Activated CD4-positive, alpha-beta memory T cell treated with anti-CD3 and anti-CD28 coated beads for 36 hours (primary cell): ENCODE data around the gene RBPJ. TPM values are rescaled to one million over a fixed set of nuclear protein-coding genes. Genes with fewer than 3 reads are reported as not detected.

ENCODE experiments used
- CTCF ChIA-PET: fragments of 350-600 bp; sonication (Branson Sonifier 250); formaldehyde crosslinking; loops from one replicate; lab custom pipeline; 2021; ENCODE audit warnings: antibody characterized with exemption, inconsistent platforms; lab: Charles Lee
- POLR2A ChIA-PET: fragments of 350-600 bp; sonication (Branson Sonifier 250); formaldehyde crosslinking; loops from one replicate; lab custom pipeline; 2021; ENCODE audit warnings: antibody characterized with exemption; lab: Charles Lee
- DNase-seq: peaks from one replicate; pipeline ENCODE4 v3.0.0-alpha.2; 2020
- H3K27ac Mint-ChIP-seq: one replicate; pipeline ENCODE4 v1.8.0; 2021; ENCODE audit warnings: mixed read lengths
- H3K27me3 Mint-ChIP-seq: one replicate; pipeline ENCODE4 v1.8.0; 2021; ENCODE audit warnings: mixed read lengths
- H3K36me3 Mint-ChIP-seq: one replicate; pipeline ENCODE4 v1.8.0; 2021; ENCODE audit warnings: mixed read lengths
- H3K4me1 Mint-ChIP-seq: one replicate; pipeline ENCODE4 v1.8.0; 2021; ENCODE audit warnings: low read depth, mixed read lengths
- H3K4me3 Mint-ChIP-seq: one replicate; pipeline ENCODE4 v1.8.0; 2021; ENCODE audit warnings: mild to moderate bottlenecking, mixed read lengths
- H3K9me3 Mint-ChIP-seq: one replicate; pipeline ENCODE4 v1.8.0; 2021; ENCODE audit warnings: mixed read lengths
- intact Hi-C: fragments of 100-400 bp; cut with micrococcal nuclease; formaldehyde crosslinking; loops from one replicate; pipeline ENCODE4 v1.15.1; 2023
- total RNA-seq, 2 experiments: library from RNA; stranded (reverse); gene quantifications; one replicate each; pipeline ENCODE4 v1.2.3, GENCODE V29; 2021

Gene RBPJ
- total RNA-seq, 2 experiments from 2014 or later = 262 to 269 TPM

DNA sequence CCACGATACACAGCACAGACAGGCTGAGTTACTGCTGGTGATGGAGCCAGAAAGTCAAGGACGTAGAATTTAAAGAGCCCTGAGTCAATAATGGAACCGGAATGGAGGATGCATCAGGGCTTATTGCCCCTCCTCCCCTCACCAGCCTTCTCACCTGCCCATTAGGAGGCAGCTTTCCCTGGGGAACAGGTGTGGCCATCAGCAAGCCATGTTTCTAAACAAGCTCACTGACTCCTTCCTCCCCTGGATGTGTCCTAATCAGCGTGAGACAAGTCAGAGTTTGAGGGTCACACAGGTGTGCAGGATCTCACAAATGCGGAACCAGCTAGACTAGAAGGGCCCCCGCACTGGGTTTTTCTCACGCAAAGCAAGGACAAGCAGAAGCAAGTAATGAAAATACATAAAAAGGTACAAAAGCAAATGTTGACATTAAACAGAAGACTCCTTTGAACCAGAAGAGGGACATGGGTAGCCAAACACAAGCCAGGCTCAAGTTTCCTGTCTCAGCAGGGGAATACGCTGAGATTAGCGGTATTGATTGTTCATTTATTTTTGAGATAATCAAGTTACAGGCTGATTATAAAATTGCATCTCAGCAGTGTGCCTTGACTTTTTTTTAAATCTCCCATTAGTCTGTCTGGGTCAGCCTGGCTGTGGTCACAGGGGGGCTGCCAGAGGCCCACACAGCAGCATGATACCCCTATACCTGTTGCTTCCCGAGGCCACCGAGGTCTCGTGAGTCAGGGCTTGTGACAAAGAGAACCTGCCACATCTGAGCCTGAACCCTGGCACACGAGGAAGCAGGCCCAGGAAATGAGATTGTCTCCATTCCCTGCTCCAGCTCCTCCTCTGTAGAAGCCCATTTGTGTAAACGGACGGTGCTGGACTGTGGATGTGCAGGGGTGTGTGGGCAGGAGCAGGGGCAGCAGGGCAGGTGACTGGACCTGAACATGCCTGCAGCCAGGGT lies 132.0 kb downstream of the RBPJ start:
- Mint-ChIP-seq H3K36me3 (no peaks in the 10 kb centered on the region), H3K9me3 (peaks cover 5% of the 10 kb centered on the region), H3K27me3 (no peaks in the 10 kb centered on the region), H3K4me1 (no peaks in the 10 kb centered on the region), H3K4me3 (no peak overlapping the region), H3K27ac (no peak overlapping the region)
- intact Hi-C loops = loop anchor here (10.0 kb wide), 1 partner anchor 402 kb away; no protein-coding TSS in a partner anchor
- no peak for DNase-seq
- CTCF ChIA-PET = no interaction called here
- POLR2A ChIA-PET = no interaction called here

GRCh38 chr4:26454961-26455360 lies 134.1 kb downstream of the RBPJ start:
- Mint-ChIP-seq H3K36me3 (no peaks in the 10 kb centered on the region), H3K9me3 (peaks cover 3% of the 10 kb centered on the region), H3K27ac (no peak overlapping the region), H3K4me3 (no peak overlapping the region), H3K4me1 (peaks cover 10% of the 10 kb centered on the region), H3K27me3 (no peaks in the 10 kb centered on the region)
- no peak for DNase-seq
- intact Hi-C loops = loop anchor here (5.0 to 10.0 kb wide), 3 partner anchors 400 to 572 kb away; no protein-coding TSS in a partner anchor
- ChIA-PET CTCF (no interaction called here), POLR2A (no interaction called here)

- peaks cover 3% of the 10 kb centered on the region for H3K9me3 Mint-ChIP-seq
- CTCF ChIA-PET = no interaction called here
- H3K27me3 Mint-ChIP-seq = no peaks in the 10 kb centered on the region
- no peak for DNase-seq
- H3K4me1 Mint-ChIP-seq = peaks cover 10% of the 10 kb centered on the region
- intact Hi-C loops = loop anchor here (5.0 to 10.0 kb wide), 3 partner anchors 399 to 572 kb away; no protein-coding TSS in a partner anchor
- H3K27ac Mint-ChIP-seq = no peak overlapping the region
- H3K4me3 Mint-ChIP-seq = no peak overlapping the region
- H3K36me3 Mint-ChIP-seq = no peaks in the 10 kb centered on the region
- POLR2A ChIA-PET = no interaction called here
These were observed 134.8 kb downstream of the RBPJ start for GRCh38 chr4:26455571-26455970.

DNA sequence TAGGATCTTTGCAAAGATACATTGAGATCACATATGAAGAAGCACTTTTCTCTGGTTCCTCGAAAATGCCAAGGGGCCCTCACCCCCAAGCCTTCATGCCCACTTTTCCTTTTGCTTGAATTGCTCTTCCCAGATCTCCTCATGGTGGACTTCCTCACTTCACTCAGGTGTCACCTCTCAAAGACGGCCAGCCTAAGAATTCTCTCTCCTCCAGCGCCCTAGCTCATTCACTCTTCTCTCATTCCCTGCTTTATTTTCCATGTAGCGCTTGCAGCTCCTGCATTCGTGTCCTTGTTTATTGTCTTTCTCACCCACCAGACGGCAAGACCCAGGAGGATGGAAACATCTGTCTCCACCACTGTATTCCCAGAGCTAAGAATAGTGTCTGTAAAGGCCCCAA lies 136.6 kb downstream of the RBPJ start:
- intact Hi-C loops = loop anchor here (2.0 to 10.0 kb wide), 4 partner anchors 263 to 570 kb away; no protein-coding TSS in a partner anchor
- H3K9me3 Mint-ChIP-seq = peaks cover 3% of the 10 kb centered on the region

GRCh38 chr4:26458157-26458561 lies 137.3 kb downstream of the RBPJ start:
- Mint-ChIP-seq H3K4me3 (no peak overlapping the region), H3K27ac (no peak overlapping the region), H3K27me3 (no peaks in the 10 kb centered on the region), H3K9me3 (peaks cover 3% of the 10 kb centered on the region), H3K36me3 (no peaks in the 10 kb centered on the region), H3K4me1 (peaks cover 10% of the 10 kb centered on the region)
- intact Hi-C loops = loop anchor here (5.0 to 10.0 kb wide), 3 partner anchors 397 to 569 kb away; no protein-coding TSS in a partner anchor
- CTCF ChIA-PET = interaction anchor here (0.7 to 4.3 kb wide), 9 partner anchors 14 to 554 kb away, joined by 3 to 21 read pairs (median 4); no protein-coding TSS in a partner anchor
- no peak for DNase-seq
- POLR2A ChIA-PET = interaction anchor here (1.0 kb wide), 1 partner anchor 415 kb away, joined by 3 read pairs; no protein-coding TSS in a partner anchor

More for the DNA sequence above, 136.6 kb downstream of the RBPJ start:
- no peak overlapping the region for H3K4me3 Mint-ChIP-seq
- H3K4me1 Mint-ChIP-seq = peaks cover 10% of the 10 kb centered on the region
- H3K27me3 Mint-ChIP-seq = no peaks in the 10 kb centered on the region
- H3K36me3 Mint-ChIP-seq = no peaks in the 10 kb centered on the region
- POLR2A ChIA-PET = no interaction called here
- CTCF ChIA-PET = interaction anchor here (0.7 to 4.3 kb wide), 3 partner anchors 262 to 555 kb away, joined by 3 to 21 read pairs (median 3); no protein-coding TSS in a partner anchor
- no peak overlapping the region for H3K27ac Mint-ChIP-seq
- no peak for DNase-seq

DNA sequence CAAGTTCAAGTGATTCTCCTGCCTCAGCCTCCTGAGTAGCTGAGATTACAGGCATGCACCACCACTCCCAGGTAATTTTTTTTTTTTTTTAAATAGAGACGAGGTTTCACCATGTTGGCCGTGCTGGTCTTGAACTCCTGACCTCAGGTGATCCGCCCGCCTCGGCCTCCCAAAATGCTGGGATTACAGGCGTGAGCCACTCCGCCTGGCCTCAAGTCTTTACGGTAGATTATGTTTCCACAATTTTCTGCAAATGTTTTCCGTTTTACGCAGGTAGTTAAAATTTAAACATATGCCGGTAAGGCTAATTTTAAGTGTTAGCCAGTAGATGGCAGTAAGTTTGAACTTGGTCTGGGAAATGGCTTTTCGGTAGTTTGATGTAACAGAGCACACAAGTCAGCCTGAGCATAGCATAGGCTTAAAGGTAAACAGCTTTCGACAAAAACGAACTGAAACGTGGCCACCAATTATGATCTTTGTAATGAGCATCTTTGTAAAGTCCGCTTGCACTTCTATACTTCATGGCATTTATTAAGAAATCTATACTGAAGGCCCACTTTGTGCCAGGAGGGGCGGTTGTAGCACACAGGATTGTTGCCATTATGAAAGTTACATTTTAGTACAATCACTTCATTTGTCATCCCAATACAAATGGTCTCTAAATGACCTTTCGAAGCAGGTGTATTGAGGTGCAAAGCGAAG lies 138.4 kb downstream of the RBPJ start:
- Mint-ChIP-seq H3K9me3 (peaks cover 3% of the 10 kb centered on the region), H3K27me3 (no peaks in the 10 kb centered on the region), H3K4me1 (peaks cover 10% of the 10 kb centered on the region), H3K27ac (no peak overlapping the region), H3K4me3 (peak overlapping the region; percentile 33), H3K36me3 (no peaks in the 10 kb centered on the region)
- DNase-seq = no peak
- intact Hi-C loops = loop anchor here (1.0 to 10.0 kb wide), 5 partner anchors 125 to 568 kb away; partner anchors contain the start of gene TBC1D19
- ChIA-PET POLR2A (no interaction called here), CTCF (interaction anchor here (0.6 to 4.3 kb wide), 14 partner anchors 13 to 551 kb away, joined by 3 to 21 read pairs (median 3); no protein-coding TSS in a partner anchor)

GRCh38 chr4:26459756-26460530 lies 139.1 kb downstream of the RBPJ start:
- no peak overlapping the region for H3K27ac Mint-ChIP-seq
- H3K36me3 Mint-ChIP-seq = no peaks in the 10 kb centered on the region
- ChIA-PET CTCF (interaction anchor here (1.0 to 4.3 kb wide), 9 partner anchors 12 to 550 kb away, joined by 3 to 21 read pairs (median 3); no protein-coding TSS in a partner anchor), POLR2A (no interaction called here)
- H3K27me3 Mint-ChIP-seq = no peaks in the 10 kb centered on the region
- H3K9me3 Mint-ChIP-seq = no peaks in the 10 kb centered on the region
- intact Hi-C loops = loop anchor here (1.0 to 10.0 kb wide), 5 partner anchors 124 to 567 kb away; partner anchors contain the start of gene TBC1D19
- DNase-seq = no peak
- H3K4me3 Mint-ChIP-seq = no peak overlapping the region
- H3K4me1 Mint-ChIP-seq = peaks cover 10% of the 10 kb centered on the region

- POLR2A ChIA-PET = no interaction called here
- CTCF ChIA-PET = interaction anchor here (1.3 kb wide), 1 partner anchor 585 kb away, joined by 3 read pairs; no protein-coding TSS in a partner anchor
- DNase-seq = no peak
- intact Hi-C loops = no loop called here
- Mint-ChIP-seq H3K9me3 (no peaks in the 10 kb centered on the region), H3K36me3 (no peaks in the 10 kb centered on the region), H3K27ac (no peak overlapping the region), H3K4me1 (peaks cover 10% of the 10 kb centered on the region), H3K4me3 (no peak overlapping the region), H3K27me3 (no peaks in the 10 kb centered on the region)
These were observed 142.1 kb downstream of the RBPJ start for GRCh38 chr4:26462874-26463273.

DNA sequence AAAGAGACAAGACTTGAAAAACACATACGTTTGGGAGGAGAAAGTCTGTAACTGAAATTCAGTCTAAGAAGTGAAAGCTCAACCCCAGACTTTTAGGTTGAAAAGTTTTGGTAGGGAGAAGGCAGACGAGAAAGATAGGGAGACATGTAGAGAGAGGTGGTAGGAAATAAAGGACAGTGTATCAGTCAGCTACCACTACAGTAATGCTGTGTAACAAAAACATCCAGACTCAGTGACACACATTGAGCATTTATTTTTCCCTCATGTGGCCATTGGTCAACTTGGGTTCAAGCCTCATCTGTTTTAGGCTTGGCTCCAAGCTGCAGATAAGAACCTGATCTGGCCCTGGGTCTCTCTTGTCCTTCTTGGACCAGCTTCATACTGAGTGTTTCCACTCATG lies 142.6 kb downstream of the RBPJ start:
- H3K27ac Mint-ChIP-seq = no peak overlapping the region
- POLR2A ChIA-PET = no interaction called here
- H3K9me3 Mint-ChIP-seq = no peaks in the 10 kb centered on the region
- H3K4me3 Mint-ChIP-seq = no peak overlapping the region
- no peaks in the 10 kb centered on the region for H3K27me3 Mint-ChIP-seq
- CTCF ChIA-PET = interaction anchor here (1.3 kb wide), 1 partner anchor 584 kb away, joined by 3 read pairs; no protein-coding TSS in a partner anchor
- H3K4me1 Mint-ChIP-seq = peaks cover 6% of the 10 kb centered on the region
- intact Hi-C loops = no loop called here
- no peaks in the 10 kb centered on the region for H3K36me3 Mint-ChIP-seq
- DNase-seq = no peak

GRCh38 chr4:26464420-26465095 lies 143.7 kb downstream of the RBPJ start:
- intact Hi-C loops = no loop called here
- H3K27me3 Mint-ChIP-seq = no peaks in the 10 kb centered on the region

More at GRCh38 chr4:26464420-26465095, 143.7 kb downstream of the RBPJ start:
- Mint-ChIP-seq H3K27ac (no peak overlapping the region), H3K4me1 (no peaks in the 10 kb centered on the region), H3K36me3 (no peaks in the 10 kb centered on the region), H3K9me3 (no peaks in the 10 kb centered on the region), H3K4me3 (no peak overlapping the region)
- ChIA-PET CTCF (no interaction called here), POLR2A (no interaction called here)
- DNase-seq = no peak
